KG1 (cell line): ENCODE results near the gene DAB2IP.

Source experiments
- DNase-seq: peaks from one replicate; lab custom pipeline; 2025; lab: John Stamatoyannopoulos, UW

Gene DAB2IP

DNA sequence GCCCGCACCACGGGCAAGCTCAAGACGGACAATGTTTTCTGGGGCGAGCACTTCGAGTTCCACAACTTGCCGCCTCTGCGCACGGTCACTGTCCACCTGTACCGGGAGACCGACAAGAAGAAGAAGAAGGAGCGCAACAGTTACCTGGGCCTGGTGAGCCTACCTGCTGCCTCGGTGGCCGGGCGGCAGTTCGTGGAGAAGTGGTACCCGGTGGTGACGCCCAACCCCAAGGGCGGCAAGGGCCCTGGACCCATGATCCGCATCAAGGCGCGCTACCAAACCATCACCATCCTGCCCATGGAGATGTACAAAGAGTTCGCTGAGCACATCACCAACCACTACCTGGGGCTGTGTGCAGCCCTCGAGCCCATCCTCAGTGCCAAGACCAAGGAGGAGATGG lies 108.6 kb downstream of the DAB2IP start:
- DNase-seq, result no peak

DNA sequence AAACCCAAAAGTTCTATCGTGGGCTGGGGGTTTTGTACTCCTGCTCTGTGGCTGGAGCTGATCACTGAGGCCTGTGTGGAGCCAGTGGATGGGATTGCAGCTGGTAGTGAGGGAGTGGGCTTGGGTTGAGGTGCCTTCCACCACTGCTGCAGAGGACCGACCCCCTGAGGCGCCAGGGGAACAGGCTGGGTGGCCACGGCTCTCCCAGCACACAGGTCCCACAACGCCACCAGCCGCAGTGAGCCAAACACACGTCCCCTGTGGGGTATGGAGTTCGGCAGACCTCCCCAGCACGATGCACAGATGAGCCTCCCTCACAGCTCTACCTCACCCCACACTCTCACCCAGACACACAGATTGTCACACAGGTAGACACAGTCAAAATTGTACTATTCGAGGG lies 109.1 kb downstream of the DAB2IP start:
- no peak for DNase-seq

- no peak for DNase-seq
These were observed 111.7 kb downstream of the DAB2IP start for GRCh38 chr9:121763131-121763530.

DNA sequence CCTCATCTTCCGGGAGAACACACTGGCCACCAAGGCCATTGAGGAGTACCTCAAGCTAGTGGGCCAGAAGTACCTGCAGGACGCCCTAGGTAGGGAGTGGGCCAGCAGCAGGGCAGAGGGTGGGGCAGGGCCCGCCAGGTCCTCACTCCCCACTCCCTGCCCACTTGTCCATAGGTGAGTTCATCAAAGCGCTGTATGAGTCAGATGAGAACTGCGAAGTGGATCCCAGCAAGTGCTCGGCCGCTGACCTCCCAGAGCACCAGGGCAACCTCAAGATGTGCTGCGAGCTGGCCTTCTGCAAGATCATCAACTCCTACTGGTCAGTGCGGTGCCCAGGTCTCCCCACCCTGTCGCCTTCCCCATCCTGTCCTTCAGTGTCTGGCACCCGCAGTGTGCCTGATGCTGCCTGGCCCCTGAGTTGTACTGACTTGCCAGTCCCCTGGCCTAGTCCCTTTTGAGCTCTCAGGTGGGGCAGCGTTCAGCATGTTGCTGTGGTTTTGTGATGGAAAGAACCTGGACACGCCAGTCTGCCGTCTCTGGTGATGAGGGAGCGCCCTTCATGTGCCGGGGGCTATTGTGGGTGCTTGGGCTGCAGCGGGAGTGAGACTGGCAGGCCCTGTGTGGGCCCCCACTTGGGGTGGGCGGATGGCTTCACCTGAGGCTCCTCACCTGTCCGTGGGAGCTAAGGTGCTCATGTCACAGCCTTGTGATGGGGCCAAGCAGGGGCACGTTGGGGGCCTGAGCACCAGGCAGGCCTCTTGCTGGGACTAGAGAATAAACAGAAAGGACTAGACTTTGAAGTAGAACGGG lies 112.3 kb downstream of the DAB2IP start:
- no peak for DNase-seq

GRCh38 chr9:121764371-121764730 lies 112.9 kb downstream of the DAB2IP start:
- no peak for DNase-seq

GRCh38 chr9:121765021-121765950 lies 113.9 kb downstream of the DAB2IP start:
- DNase-seq, result no peak

- no peak for DNase-seq
These were observed 114.7 kb downstream of the DAB2IP start for GRCh38 chr9:121766081-121766683.

- no peak for DNase-seq
These were observed 115.8 kb downstream of the DAB2IP start for GRCh38 chr9:121767171-121767769.

DNA sequence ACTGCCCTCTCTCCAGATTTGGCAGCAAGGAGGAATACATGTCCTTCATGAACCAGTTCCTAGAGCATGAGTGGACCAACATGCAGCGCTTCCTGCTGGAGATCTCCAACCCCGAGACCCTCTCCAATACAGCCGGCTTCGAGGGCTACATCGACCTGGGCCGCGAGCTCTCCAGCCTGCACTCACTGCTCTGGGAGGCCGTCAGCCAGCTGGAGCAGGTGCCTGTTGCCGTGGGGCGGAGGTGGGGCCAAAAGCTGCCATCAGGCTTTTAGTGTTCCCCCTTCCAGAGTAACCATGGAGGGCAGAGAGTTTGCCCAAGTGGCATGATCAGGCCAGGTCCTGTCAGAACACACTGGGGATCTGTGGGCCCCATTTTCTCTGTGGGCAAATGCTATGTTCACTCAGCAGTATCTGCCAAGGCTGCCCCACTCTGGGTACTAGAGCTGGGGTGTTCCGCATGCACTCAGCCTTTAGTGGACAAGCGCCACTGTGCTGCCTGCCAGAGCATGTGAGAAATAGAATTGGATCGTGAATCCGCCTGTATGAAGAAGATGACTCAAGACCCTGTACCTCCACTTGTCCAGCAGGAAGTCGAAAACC lies 117.1 kb downstream of the DAB2IP start:
- no peak for DNase-seq

DNA sequence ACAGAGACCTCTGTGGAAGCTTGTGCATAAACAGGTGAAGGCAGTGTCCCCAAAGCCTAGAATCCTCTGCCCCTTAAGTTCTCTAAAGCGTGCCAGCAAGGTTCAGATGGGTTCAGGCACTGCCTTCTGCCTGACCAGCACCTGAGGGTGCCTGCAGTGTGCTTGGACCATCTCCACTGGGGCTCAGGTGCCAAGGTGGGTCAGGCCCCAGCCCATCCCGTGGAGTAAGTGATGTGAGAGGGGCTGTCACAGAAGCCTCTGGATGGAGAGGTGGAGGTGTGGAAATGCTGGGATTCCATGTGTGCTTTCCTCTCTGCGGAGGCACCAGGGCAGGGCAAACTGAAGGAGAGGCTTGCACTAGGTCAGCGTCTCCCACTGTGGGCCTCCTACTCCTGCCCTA lies 118.5 kb downstream of the DAB2IP start:
- DNase-seq, result no peak

DNA sequence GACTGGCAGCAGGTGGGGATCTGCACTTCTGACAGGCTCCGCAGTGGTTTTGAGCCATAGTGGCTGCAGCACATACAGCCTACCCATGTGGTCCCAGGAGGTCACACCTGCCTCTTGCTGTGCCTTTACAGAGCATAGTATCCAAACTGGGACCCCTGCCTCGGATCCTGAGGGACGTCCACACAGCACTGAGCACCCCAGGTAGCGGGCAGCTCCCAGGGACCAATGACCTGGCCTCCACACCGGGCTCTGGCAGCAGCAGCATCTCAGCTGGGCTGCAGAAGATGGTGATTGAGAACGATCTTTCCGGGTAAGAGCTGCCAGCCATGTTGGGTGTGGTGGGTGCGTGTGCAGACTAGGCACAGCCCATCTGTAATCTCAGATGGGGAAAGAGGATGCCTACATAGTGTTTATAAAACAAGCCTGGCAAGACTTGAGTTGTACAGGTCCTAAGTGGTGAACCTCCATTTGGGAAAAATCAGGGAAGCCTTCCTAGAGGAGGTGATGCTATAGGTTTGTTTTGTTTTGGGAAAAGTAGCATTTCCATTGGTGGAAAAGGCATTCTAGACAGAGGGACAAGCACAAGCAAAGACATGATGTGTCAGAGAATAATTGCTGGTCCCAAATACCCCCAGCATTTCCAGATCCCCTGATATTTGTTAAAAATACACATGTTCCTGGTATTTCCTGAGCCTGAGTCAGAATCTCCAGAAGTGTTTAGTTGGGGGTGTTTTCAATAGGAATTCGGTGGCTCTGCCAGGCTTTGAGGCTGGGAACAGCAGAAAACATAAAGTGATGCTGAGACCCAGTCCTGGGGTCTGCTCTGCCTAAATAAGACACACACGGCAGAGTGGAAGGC lies 119.2 kb downstream of the DAB2IP start:
- no peak for DNase-seq

DNA sequence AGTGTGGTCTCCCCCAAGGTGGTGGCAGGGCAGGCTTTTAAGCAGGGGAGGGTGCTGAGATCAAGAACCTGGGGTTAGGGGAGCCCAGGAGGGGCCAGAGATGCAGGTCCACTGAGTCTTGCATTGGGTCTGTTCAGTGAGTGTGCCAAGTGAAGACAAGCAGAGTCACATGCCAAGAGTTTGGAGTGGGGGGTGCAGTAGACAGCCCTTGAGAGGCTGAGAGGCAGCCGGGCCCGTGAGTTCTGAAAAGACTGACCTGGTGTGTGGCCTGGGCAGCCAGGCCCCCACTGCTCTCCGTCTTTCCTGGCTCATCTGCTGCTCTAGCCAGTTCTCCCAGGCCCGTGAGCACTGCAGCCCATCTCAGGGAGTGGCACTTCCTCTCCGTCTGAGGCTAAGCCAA lies 120.0 kb downstream of the DAB2IP start:
- DNase-seq, result no peak

- no peak for DNase-seq
These were observed 120.6 kb downstream of the DAB2IP start for GRCh38 chr9:121771851-121772599.

DNA sequence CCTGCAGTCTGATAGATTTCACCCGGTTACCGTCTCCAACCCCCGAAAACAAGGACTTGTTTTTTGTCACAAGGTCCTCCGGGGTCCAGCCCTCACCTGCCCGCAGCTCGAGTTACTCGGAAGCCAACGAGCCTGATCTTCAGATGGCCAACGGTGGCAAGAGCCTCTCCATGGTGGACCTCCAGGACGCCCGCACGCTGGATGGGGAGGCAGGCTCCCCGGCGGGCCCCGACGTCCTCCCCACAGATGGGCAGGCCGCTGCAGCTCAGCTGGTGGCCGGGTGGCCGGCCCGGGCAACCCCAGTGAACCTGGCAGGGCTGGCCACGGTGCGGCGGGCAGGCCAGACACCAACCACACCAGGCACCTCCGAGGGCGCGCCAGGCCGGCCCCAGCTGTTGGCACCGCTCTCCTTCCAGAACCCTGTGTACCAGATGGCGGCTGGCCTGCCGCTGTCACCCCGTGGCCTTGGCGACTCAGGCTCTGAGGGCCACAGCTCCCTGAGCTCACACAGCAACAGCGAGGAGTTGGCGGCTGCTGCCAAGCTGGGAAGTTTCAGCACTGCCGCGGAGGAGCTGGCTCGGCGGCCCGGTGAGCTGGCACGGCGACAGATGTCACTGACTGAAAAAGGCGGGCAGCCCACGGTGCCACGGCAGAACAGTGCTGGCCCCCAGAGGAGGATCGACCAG lies 121.3 kb downstream of the DAB2IP start:
- DNase-seq, result no peak

- DNase-seq, result no peak
These were observed 122.0 kb downstream of the DAB2IP start for GRCh38 chr9:121773286-121773953.

- DNase-seq, result no peak
These were observed 122.7 kb downstream of the DAB2IP start for GRCh38 chr9:121773954-121774714.

GRCh38 chr9:121774715-121775613 lies 123.5 kb downstream of the DAB2IP start:
- no peak for DNase-seq
